H1 (cell line): ENCODE results near the gene MRTFB. TPM values are rescaled to one million over a fixed set of nuclear protein-coding genes. Genes with fewer than 3 reads are reported as not detected.

ENCODE experiments used
- CTCF ChIA-PET: fragments of 300-600 bp; sonication (Branson Sonifier 250); formaldehyde crosslinking; loops from one replicate; lab custom pipeline; 2021; ENCODE audit not compliant: partially characterized antibody; lab: Charles Lee
- POLR2A ChIA-PET: fragments of 300-600 bp; sonication (Branson Sonifier 250); formaldehyde crosslinking; loops from one replicate; lab custom pipeline; 2021; ENCODE audit warnings: inconsistent platforms; ENCODE audit not compliant: partially characterized antibody; lab: Charles Lee
- DNase-seq, 2 experiments: peaks; one replicate each; pipeline versions ENCODE4 v3.0.0 to v3.0.0-alpha.2; 2010 to 2022; ENCODE audit warnings: low spot score in 2 of 2, low read depth in 1 of 2, mixed read lengths in 1 of 2
- FAIRE-seq: peaks from 2 replicates; lab custom pipeline; 2011; peaks lifted over from hg19 to GRCh38; lab: Jason Lieb, UNC
- H2AFZ ChIP-seq: 2 replicates; pipeline ENCODE4 v1.8.1; 2012; ENCODE audit warnings: low read length, inconsistent platforms
- H2AK5ac ChIP-seq: 2 replicates; pipeline ENCODE4 v1.6.1; 2013; ENCODE audit warnings: low read depth, low read length
- H2BK120ac ChIP-seq: replicated peaks from 2 replicates; pipeline ENCODE3; 2013; ENCODE audit warnings: low read depth, low read length, inconsistent platforms
- H2BK12ac ChIP-seq: 2 replicates; pipeline ENCODE4 v1.6.1; 2013; ENCODE audit warnings: low read depth, low read length
- H2BK15ac ChIP-seq: 2 replicates; pipeline ENCODE4 v1.6.1; 2013; ENCODE audit warnings: low read length
- H2BK20ac ChIP-seq: 2 replicates; pipeline ENCODE4 v1.6.1; 2013; ENCODE audit warnings: low read length
- H2BK5ac ChIP-seq: 2 replicates; pipeline ENCODE4 v1.6.1; 2013; ENCODE audit warnings: low read depth, low read length
- H3K14ac ChIP-seq: 2 replicates; pipeline ENCODE4 v1.6.1; 2013; ENCODE audit warnings: inconsistent platforms; ENCODE audit not compliant: insufficient read length
- H3K18ac ChIP-seq: 2 replicates; pipeline ENCODE4 v1.6.1; 2013; ENCODE audit warnings: low read length; ENCODE audit errors: extremely low read depth
- H3K23ac ChIP-seq: 2 replicates; pipeline ENCODE4 v1.6.1; 2013; ENCODE audit warnings: inconsistent platforms; ENCODE audit not compliant: insufficient read length
- H3K23me2 ChIP-seq: 2 replicates; pipeline ENCODE4 v1.6.1; 2013; ENCODE audit warnings: low read depth, low read length
- H3K27ac ChIP-seq: 2 replicates; pipeline ENCODE4 v1.6.1; 2011; ENCODE audit warnings: low read depth, low read length, inconsistent platforms
- H3K27me3 ChIP-seq, 4 experiments: replicated peaks in 1 of 4; 1 replicate in 1 of 4; 2 replicates in 3 of 4; pipeline versions ENCODE4 v1.6.1 to v1.8.1; 2011 to 2013; ENCODE audit warnings: low read length in 3 of 4, mild to moderate bottlenecking in 3 of 4, inconsistent platforms in 2 of 4, mixed read lengths in 2 of 4, moderate library complexity in 1 of 4; ENCODE audit not compliant: control insufficient read depth in 3 of 4, insufficient read depth in 3 of 4; ENCODE audit errors: extremely low read depth in 1 of 4
- H3K36me3 ChIP-seq, 4 experiments: 2 replicates each; pipeline versions ENCODE4 v1.6.1 to v1.8.1; 2011 to 2013; ENCODE audit warnings: mild to moderate bottlenecking in 4 of 4, low read length in 3 of 4, moderate library complexity in 2 of 4, control low read depth in 1 of 4, inconsistent platforms in 1 of 4; ENCODE audit not compliant: insufficient read depth in 4 of 4, control insufficient read depth in 2 of 4
- H3K4ac ChIP-seq: replicated peaks from 2 replicates; pipeline ENCODE3; 2013; ENCODE audit warnings: low read length, low read depth, mixed read lengths, inconsistent platforms; ENCODE audit not compliant: insufficient read length
- H3K4me1 ChIP-seq, 4 experiments: replicated peaks in 1 of 4; 1 replicate in 1 of 4; 2 replicates in 3 of 4; pipeline versions ENCODE4 v1.6.1 to v1.8.1; 2011 to 2013; ENCODE audit warnings: low read length in 3 of 4, inconsistent platforms in 2 of 4, mixed read lengths in 1 of 4; ENCODE audit not compliant: insufficient read depth in 4 of 4, control insufficient read depth in 3 of 4
- H3K4me2 ChIP-seq, 2 experiments: 2 replicates each; pipeline versions ENCODE4 v1.6.1 to v1.8.1; 2011 to 2013; ENCODE audit warnings: low read depth in 2 of 2, low read length in 2 of 2, control low read depth in 1 of 2, inconsistent platforms in 1 of 2, mild to moderate bottlenecking in 1 of 2; ENCODE audit not compliant: insufficient read depth in 1 of 2
- H3K4me3 ChIP-seq, 4 experiments: fragments of 200-600, 300-600 bp in 1 of 4; sonication (generic), shearing (Covaris generic), sonication (Bioruptor Twin) in 1 of 4; 2 replicates each; pipeline versions ENCODE4 v1.5.1 to v1.8.1; 2011 to 2016; ENCODE audit warnings: low read length in 4 of 4, low read depth in 3 of 4, control low read depth in 2 of 4, inconsistent platforms in 2 of 4, mild to moderate bottlenecking in 2 of 4, mixed read lengths in 1 of 4, moderate library complexity in 1 of 4; ENCODE audit not compliant: insufficient read depth in 2 of 4; ENCODE audit errors: extremely low read depth in 1 of 4
- H3K56ac ChIP-seq: replicated peaks from 2 replicates; pipeline ENCODE3; 2013; ENCODE audit warnings: low read depth, mild to moderate bottlenecking, mixed read lengths, low read length, inconsistent platforms; ENCODE audit not compliant: insufficient read length
- H3K79me1 ChIP-seq: 2 replicates; pipeline ENCODE4 v1.6.1; 2013; ENCODE audit warnings: low read depth, low read length, control low read depth
- H3K79me2 ChIP-seq, 2 experiments: 2 replicates each; pipeline versions ENCODE4 v1.6.1 to v1.8.1; 2012 to 2013; ENCODE audit warnings: low read length in 2 of 2, mild to moderate bottlenecking in 2 of 2, inconsistent platforms in 1 of 2; ENCODE audit not compliant: insufficient read depth in 2 of 2, control insufficient read depth in 1 of 2
- H3K9ac ChIP-seq, 4 experiments: replicated peaks in 1 of 4; 1 replicate in 1 of 4; 2 replicates in 3 of 4; pipeline versions ENCODE4 v1.6.1 to v1.8.1; 2011 to 2013; ENCODE audit warnings: low read depth in 3 of 4, low read length in 3 of 4, control low read depth in 2 of 4, mild to moderate bottlenecking in 2 of 4, moderate library complexity in 2 of 4, inconsistent platforms in 1 of 4; ENCODE audit errors: extremely low read depth in 1 of 4
- H3K9me3 ChIP-seq, 2 experiments: 2 replicates each; pipeline versions ENCODE4 v1.6.1 to v1.8.1; 2012 to 2013; ENCODE audit warnings: mild to moderate bottlenecking in 2 of 2, moderate library complexity in 2 of 2, control low read depth in 1 of 2, inconsistent platforms in 1 of 2, low read depth in 1 of 2, low read length in 1 of 2, mixed read lengths in 1 of 2; ENCODE audit not compliant: insufficient read depth in 2 of 2
- H4K20me1 ChIP-seq, 2 experiments: replicated peaks in 1 of 2; 2 replicates each; pipeline versions ENCODE3 to v1.8.1; 2011 to 2013; ENCODE audit warnings: inconsistent platforms in 2 of 2, low read length in 2 of 2, mild to moderate bottlenecking in 1 of 2; ENCODE audit not compliant: insufficient read depth in 2 of 2, control insufficient read depth in 1 of 2
- H4K5ac ChIP-seq: 2 replicates; pipeline ENCODE4 v1.6.1; 2013; ENCODE audit warnings: low read length, low read depth, mixed read lengths, inconsistent platforms; ENCODE audit not compliant: insufficient read length
- H4K8ac ChIP-seq: 2 replicates; pipeline ENCODE4 v1.8.0; 2013; ENCODE audit warnings: mild to moderate bottlenecking, moderate library complexity, low read length, inconsistent platforms; ENCODE audit not compliant: insufficient read depth; ENCODE audit errors: extremely low read depth
- H4K91ac ChIP-seq: replicated peaks from 2 replicates; pipeline ENCODE3; 2013; ENCODE audit warnings: low read length, mixed read lengths, inconsistent platforms; ENCODE audit not compliant: insufficient read length
- ATF2 ChIP-seq: IDR thresholded peaks from 2 replicates; pipeline ENCODE4 v1.6.1; 2012; ENCODE audit warnings: low read length, inconsistent platforms
- BACH1 ChIP-seq: IDR thresholded peaks from 2 replicates; pipeline ENCODE4 v1.6.1; 2012; ENCODE audit warnings: low read length, improper control_type of control experiment
- GABPA ChIP-seq: IDR thresholded peaks from 2 replicates; pipeline ENCODE4 v1.6.1; 2011; ENCODE audit warnings: mild to moderate bottlenecking, low read length, moderate library complexity, borderline replicate concordance; ENCODE audit not compliant: insufficient read depth
- JUND ChIP-seq: IDR thresholded peaks from 2 replicates; pipeline ENCODE4 v1.6.1; 2011; ENCODE audit warnings: mild to moderate bottlenecking, improper control_type of control experiment, low read length
- KDM1A ChIP-seq: fragments of 200-600, 300-600 bp; sonication (generic); IDR thresholded peaks from 2 replicates; pipeline ENCODE4 v1.7.1; 2016; ENCODE audit warnings: mild to moderate bottlenecking, low read length, borderline replicate concordance
- SIN3A ChIP-seq, 2 experiments: IDR thresholded peaks in 1 of 2; conservative IDR thresholded peaks in 1 of 2; 2 replicates each; pipeline ENCODE4 v1.6.1; 2011 to 2012; ENCODE audit warnings: low read length in 2 of 2, improper control_type of control experiment in 1 of 2, low read depth in 1 of 2, mild to moderate bottlenecking in 1 of 2
- SP2 ChIP-seq: IDR thresholded peaks from 2 replicates; pipeline ENCODE4 v1.6.1; 2012; ENCODE audit warnings: mild to moderate bottlenecking, low read length, inconsistent platforms
- SP4 ChIP-seq: IDR thresholded peaks from 2 replicates; pipeline ENCODE4 v1.6.1; 2012; ENCODE audit warnings: low read length, inconsistent platforms
- SUZ12 ChIP-seq: fragments of 200-600 bp; sonication (generic); IDR thresholded peaks from 2 replicates; pipeline ENCODE4 v1.6.1; 2012; ENCODE audit warnings: mild to moderate bottlenecking, inconsistent platforms, low read length, moderate library complexity, mixed read lengths
- TCF12 ChIP-seq: IDR thresholded peaks from 2 replicates; pipeline ENCODE4 v1.6.1; 2011; ENCODE audit warnings: low read depth, mild to moderate bottlenecking, low read length
- ZNF274 ChIP-seq: IDR thresholded peaks from 2 replicates; pipeline ENCODE4 v1.7.0; 2012; ENCODE audit warnings: low read length, borderline replicate concordance; ENCODE audit errors: extremely low read depth
- WGBS, 2 experiments: shearing (Covaris generic) in 1 of 2; methylation state at CpG; one replicate each; pipeline versions ENCODE4 v1.1.6 to v1.1.7; 2013 to 2015; ENCODE audit warnings: low lambda C conversion rate in 2 of 2, mixed read lengths in 2 of 2, inconsistent platforms in 1 of 2, low coverage in 1 of 2, missing lambda C conversion rate in 1 of 2; ENCODE audit not compliant: insufficient replicate concordance in 2 of 2, insufficient coverage in 1 of 2, insufficient read length in 1 of 2; ENCODE audit errors: extremely low coverage in 1 of 2, missing lambda C conversion rate in 1 of 2; 5-methylcytosine and 5-hydroxymethylcytosine counted together
- polyA plus RNA-seq, 7 experiments: library from polyadenylated mRNA; depleted of rRNA in 3 of 7; stranded (reverse) in 5 of 7; unstranded in 2 of 7; fragments of >200 nt in 5 of 7; fragments of 200-250 nt in 2 of 7; gene quantifications; 1 replicate in 5 of 7; 2 replicates in 1 of 7; 4 replicates in 1 of 7; pipeline versions ENCODE4 v1.2.1 to v1.2.3, GENCODE V29; 2011 to 2013; ENCODE audit warnings: missing spikeins in 2 of 7, mixed read lengths in 2 of 7
- total RNA-seq: library from RNA; stranded (reverse); fragmentation: NEBNext Ultra II Directional; extraction: Animal tissue kit (Norgen Biotek cat#: 25700); gene quantifications from 2 replicates; pipeline ENCODE4 v1.2.1, GENCODE V29; 2021

The MRTFB gene
- total and polyA plus RNA-seq, 2 of the 8 experiments (the other 6 are each of a cell fraction or from before 2014, with no cell fraction given) = 13.5 to 34.9 TPM

DNA sequence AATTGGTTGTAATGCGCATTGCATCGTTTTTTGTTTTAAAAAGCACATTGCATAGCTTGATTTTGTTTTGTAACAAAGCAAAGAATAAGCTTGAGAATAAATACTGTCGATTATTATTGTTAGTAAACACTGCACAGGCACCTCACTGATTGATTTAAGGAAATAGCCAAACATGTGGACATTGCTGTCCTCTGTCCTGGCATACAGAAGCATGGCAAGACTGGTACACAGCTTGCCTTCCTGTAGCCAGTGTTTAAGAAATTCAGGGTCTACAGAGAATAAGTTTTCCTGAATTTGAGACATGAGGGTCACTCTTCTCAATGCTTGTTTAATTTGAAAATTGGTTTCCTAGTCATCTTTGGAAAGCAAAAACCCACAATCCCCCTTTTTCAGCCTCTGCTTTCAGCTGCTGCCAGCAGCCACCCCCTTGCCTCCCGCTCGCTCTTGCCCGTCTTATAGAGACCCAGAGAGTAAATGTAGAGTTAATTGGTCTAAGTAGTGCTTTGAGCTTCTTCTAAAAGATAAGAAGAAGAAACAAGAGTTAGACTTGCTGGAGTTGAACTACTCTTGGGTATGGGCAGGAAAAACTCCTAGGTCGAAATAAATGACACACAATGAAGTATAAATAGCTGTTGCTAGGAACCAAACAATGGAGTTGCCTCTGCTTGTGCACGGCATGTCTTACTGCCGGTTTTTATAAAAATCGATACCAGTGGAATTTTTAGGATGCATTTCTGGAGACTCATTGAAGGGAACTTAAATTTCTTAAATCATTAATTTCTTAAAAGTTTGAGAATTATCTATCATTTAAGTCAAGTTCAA, 116.6 kb downstream of the MRTFB start:
- Histone ChIP-seq H3K23ac (no peak overlapping the region), H3K4me3 (no peak overlapping the region), H3K27ac (no peak overlapping the region), H3K79me1 (no peaks in the 10 kb centered on the region), H4K8ac (no peak overlapping the region), H3K4ac (no peak overlapping the region), H3K9ac (no peak overlapping the region), H3K23me2 (no peaks in the 10 kb centered on the region), H3K4me1 (peaks cover 3 to 12% (median 7%) of the 10 kb centered on the region in 4 experiments), H4K20me1 (peaks cover 0 to 2% of the 10 kb centered on the region in 2 experiments), H2AFZ (no peak overlapping the region), H2BK120ac (no peak overlapping the region), H2BK12ac (no peak overlapping the region), H3K27me3 (no peaks in the 10 kb centered on the region), H4K91ac (no peak overlapping the region), H3K14ac (no peak overlapping the region), H3K18ac (no peak overlapping the region), H3K9me3 (no peaks in the 10 kb centered on the region), H2BK5ac (no peak overlapping the region), H3K36me3 (no peaks in the 10 kb centered on the region), H2BK20ac (no peak overlapping the region), H3K56ac (no peak overlapping the region), H2AK5ac (no peak overlapping the region), H4K5ac (no peak overlapping the region), H2BK15ac (no peak overlapping the region), H3K79me2 (no peaks in the 10 kb centered on the region), H3K4me2 (no peak overlapping the region; a peak in 1 of 4 replicates)
- FAIRE-seq (no peak), DNase-seq (no peak)
- 88% methylated on average over 10 of the region's 10 CpGs; no CpG with 5 or more reads in 1 of the 2 experiments for WGBS, 2 experiments
- CTCF ChIA-PET = interaction anchor here (0.5 to 2.5 kb wide), 12 partner anchors 8 to 1706 kb away, joined by 3 to 13 read pairs (median 4); no protein-coding TSS in a partner anchor
- POLR2A ChIA-PET = interaction anchor here (0.9 to 1.2 kb wide), 3 partner anchors 9 to 98 kb away, joined by 3 to 4 read pairs (median 3); no protein-coding TSS in a partner anchor
- TF ChIP-seq BACH1 = no peak
- no peak for TF ChIP-seq GABPA
- TF ChIP-seq ATF2 = no peak
- no peak for TF ChIP-seq SP4
- TF ChIP-seq SP2 = no peak
- TF ChIP-seq KDM1A = no peak
- TF ChIP-seq TCF12 = no peak
- no peak for TF ChIP-seq SUZ12
- no peak for TF ChIP-seq JUND
- no peak for TF ChIP-seq ZNF274
- TF ChIP-seq SIN3A (conservative IDR thresholded peaks at IDR 0.05 in 1 of 2, IDR thresholded peaks at IDR 0.05 in 1 of 2; ENCODE audit: low read depth in 1 of 2, low read length in 2 of 2) = no peak
